Activated T-cell treated with anti-CD3 and anti-CD28 coated beads, Interleukin-2, amount 50 U/mL, for 48 hours (primary cell): Measurements from ENCODE around the gene DLGAP1.

Experiments used
- DNase-seq, 2 experiments: peaks; one replicate each; pipeline ENCODE4 v3.0.0-alpha.2; 2020

The DLGAP1 gene

GRCh38 chr18:3552305-3552704, 902.8 kb downstream of the DLGAP1 start:
- no peak for DNase-seq

GRCh38 chr18:3547891-3548615, 907.1 kb downstream of the DLGAP1 start:
- DNase-seq: no peak

GRCh38 chr18:3546106-3546505, 909.0 kb downstream of the DLGAP1 start:
- DNase-seq: no peak

- DNase-seq: no peak
These were observed 910.6 kb downstream of the DLGAP1 start for GRCh38 chr18:3544537-3544936.

- DNase-seq: peak in 1 of 2 experiments; percentile 30
These were observed 913.3 kb downstream of the DLGAP1 start for GRCh38 chr18:3541549-3542386.

GRCh38 chr18:3540805-3541548, 914.1 kb downstream of the DLGAP1 start:
- no peak for DNase-seq

- no peak for DNase-seq
These were observed 916.0 kb downstream of the DLGAP1 start for GRCh38 chr18:3538954-3539617.

GRCh38 chr18:3538456-3538855, 916.7 kb downstream of the DLGAP1 start:
- no peak for DNase-seq

GRCh38 chr18:3530807-3531206, 924.3 kb downstream of the DLGAP1 start:
- DNase-seq: no peak

GRCh38 chr18:3529601-3530000, 925.5 kb downstream of the DLGAP1 start:
- no peak for DNase-seq

GRCh38 chr18:3529077-3529476, 926.0 kb downstream of the DLGAP1 start:
- DNase-seq: no peak

- no peak for DNase-seq
These were observed 926.9 kb downstream of the DLGAP1 start for GRCh38 chr18:3528231-3528630.

GRCh38 chr18:3526421-3527354, 928.4 kb downstream of the DLGAP1 start:
- no peak for DNase-seq

- DNase-seq: peak; percentile 57 to 62
These were observed 929.2 kb downstream of the DLGAP1 start for GRCh38 chr18:3525870-3526420.

- no peak for DNase-seq
These were observed 930.4 kb downstream of the DLGAP1 start for GRCh38 chr18:3524706-3525105.

GRCh38 chr18:3520230-3521085, 934.6 kb downstream of the DLGAP1 start:
- DNase-seq: no peak

GRCh38 chr18:3514312-3515216, 940.5 kb downstream of the DLGAP1 start:
- no peak for DNase-seq

GRCh38 chr18:3513481-3513880, 941.6 kb downstream of the DLGAP1 start:
- DNase-seq: no peak

GRCh38 chr18:3511980-3512379, 943.1 kb downstream of the DLGAP1 start:
- DNase-seq: no peak
